Stimulated activated CD4-positive, alpha-beta T cell treated with anti-CD3 and anti-CD28 coated beads, TNF-alpha, amount 100 ng/mL, for 1 hour (primary cell): Measurements from ENCODE around the gene ROBO1.
"Not testable (repeated sequence)": the region's sequence is repeated elsewhere in the genome, so short reads cannot be mapped to it uniquely, and the experiment has no call there.

ENCODE experiments used
- DNase-seq, 3 donors: peaks; one replicate each; pipeline ENCODE4 v3.0.0-alpha.2; 2020; ENCODE audit warnings: low read depth in 3 of 3, low spot score in 1 of 3

Gene ROBO1

DNA sequence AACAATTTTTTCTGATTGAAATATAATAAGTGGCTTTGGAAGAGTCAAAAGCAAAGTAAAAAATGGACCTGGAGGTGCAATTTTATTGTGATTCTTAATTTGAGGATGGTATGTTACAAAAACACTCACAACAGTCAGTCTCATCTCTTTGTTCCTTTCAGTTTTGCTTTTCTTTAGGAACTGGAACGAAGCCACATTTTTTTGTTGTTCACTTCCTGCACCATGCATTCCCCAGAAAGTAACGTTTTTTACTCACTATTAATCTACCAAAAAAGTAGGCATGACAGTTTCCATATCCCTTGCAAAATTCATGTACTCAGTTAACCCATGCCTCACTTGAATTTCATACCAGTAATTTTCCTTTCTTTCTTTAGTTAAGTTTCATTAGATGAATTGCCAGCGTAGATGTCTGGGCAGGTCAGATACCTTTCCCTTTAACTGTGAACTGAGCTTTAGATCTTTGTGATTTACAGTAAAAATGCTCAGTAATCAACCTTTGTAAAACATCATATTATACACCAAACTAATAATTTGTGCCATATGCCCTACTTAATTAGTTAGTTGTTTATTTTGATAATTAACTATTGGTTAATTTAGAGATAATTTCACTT lies 384.3 kb downstream of the ROBO1 start:
- no peak for DNase-seq

DNA sequence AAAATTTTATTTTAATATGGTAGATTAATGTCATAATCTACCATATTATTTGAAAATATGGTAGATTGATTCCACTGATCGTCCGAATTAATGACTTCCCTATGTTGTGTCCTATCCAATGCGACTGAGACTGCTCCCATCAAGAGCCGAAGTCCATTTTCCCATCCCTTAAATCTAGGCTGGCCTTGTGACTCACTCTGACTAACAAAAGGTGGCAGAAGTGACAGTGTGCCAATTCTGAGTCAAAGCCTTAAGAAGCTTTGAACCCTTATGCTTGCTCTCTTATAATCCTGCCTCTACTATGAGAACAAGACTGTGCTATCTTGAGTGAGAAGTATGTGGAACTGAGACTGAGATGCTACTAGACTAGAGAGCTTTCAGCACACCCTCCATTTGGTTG lies 387.2 kb downstream of the ROBO1 start:
- no peak for DNase-seq

DNA sequence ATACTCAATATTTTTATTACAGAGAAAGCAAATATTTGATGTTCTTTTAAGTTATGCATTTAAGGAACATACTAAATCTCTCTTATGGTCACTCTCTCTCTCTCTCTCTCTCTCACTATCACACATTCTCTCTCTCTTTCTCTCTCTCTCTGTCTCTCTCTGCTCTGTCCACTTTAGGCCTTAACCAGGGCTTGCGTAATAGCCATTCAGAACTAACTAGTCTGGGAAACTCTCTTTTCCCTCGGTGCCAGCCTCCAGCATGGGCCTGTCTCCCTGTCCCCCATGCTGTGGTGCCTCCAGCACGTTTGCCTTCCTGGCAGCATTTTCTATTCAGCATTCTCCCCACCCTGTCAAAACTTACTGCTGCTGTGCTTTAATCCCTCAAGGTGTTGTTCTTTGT lies 389.7 kb downstream of the ROBO1 start:
- no peak for DNase-seq

DNA sequence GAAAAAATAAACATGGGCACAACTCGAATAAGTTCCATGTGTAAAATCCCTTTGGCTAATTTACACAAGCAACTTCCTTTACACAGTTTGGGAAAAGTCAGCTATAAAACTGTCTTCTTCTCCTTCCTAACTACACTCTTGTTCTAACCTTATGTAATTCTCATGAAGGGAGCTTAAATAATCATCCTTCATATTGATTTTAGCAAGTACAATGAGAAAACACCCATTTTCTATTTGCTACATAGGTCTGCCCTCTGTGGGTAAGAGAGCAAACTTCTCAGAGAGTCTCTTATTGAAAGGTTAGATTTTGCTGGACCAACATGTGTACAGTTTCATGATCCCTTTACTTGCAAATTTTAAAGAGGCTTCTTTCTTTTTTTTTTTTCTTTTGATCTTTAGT lies 398.5 kb downstream of the ROBO1 start:
- DNase-seq = no peak

DNA sequence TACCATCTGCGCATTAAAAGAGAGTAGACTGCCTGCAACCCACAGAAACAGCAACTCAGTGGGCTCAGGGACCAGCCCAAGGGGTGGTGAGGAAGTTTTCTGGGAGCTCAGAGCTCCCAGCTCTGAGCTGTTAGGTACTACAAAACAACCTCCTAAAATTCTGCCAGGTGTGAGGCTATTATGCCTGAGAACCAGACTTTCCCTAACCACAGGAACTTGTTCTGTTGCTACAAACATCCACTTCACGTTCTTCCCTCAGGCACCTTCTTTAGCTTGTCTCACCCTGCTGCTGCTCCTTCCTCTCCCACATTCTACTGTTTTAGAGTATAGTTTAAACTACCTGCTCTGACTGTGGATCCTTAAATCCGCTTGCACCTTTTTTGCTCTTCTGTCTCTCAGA lies 399.4 kb downstream of the ROBO1 start:
- DNase-seq = no peak

DNA sequence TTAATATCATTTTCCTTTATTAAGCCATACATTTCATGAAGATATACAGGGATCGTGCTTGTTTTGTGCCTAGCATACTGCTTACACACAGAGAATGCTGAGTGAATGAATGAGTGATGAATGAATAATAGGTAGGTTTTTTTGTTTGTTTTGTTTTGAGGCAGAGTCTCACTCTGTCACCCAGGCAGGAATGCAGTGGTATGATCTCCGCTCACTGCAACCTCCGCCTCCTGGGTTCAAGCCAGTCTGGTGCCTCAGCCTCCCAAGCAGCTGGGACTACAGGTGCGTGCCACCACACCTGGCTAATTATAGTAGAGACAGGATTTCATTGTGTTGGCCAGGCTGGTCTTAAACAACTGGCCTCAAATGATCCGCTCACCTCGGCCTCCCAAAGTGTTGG lies 400.0 kb downstream of the ROBO1 start:
- DNase-seq = no peak

DNA sequence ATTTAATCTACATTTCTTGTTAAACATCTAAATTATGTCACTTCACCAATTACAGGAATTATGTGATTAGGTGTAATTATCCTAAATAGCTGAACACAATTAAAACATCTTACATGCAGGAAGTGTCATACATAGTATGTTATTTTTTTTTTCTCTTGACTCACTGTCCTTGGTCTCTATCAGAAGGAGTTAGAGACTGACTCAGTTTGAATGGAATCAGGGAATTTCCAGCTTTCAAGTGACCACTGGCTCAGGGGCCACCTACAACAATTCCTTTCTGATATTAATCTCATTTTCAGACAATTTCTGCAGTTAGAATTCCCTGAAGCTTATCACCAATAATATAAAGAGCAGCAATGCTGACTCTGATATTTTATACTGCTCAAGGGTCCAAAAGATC lies 400.7 kb downstream of the ROBO1 start:
- DNase-seq = no peak

DNA sequence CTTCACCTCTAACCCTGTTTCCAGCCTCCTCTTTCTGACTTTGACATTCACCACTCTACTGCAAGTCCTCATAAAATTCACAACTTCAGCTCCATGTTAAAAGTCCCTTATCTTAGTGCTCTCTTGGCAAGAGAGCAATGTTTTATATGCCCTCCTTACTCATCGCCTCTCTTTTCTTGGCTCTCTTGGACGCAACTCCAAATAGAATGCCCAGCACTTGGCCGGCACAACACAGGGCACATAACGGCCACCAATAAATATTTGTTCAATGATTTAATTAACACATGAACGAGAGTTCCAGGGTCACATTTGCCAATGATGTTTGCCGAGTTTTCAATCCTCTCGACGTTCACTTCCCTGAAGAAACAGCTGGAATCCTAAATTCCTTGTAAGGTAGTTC lies 401.4 kb downstream of the ROBO1 start:
- no peak for DNase-seq

DNA sequence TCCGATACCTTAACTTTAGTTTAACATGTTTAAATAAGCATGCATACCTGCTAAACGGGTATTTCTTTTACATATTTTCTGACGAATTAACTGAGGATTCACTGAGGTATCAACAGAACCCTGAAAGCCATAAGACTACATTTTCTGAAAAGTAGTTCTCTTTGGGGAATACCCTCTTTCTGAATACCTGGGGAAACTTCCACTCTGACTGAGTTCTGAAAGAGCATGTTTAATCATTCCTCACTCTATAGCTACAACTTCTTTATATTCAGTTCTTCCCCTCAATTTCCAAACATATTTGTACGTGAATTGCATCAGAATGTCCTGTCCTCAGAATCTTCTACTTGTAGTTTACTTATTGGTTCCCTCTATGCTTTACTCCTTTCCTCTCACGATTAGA lies 403.0 kb downstream of the ROBO1 start:
- DNase-seq = no peak

DNA sequence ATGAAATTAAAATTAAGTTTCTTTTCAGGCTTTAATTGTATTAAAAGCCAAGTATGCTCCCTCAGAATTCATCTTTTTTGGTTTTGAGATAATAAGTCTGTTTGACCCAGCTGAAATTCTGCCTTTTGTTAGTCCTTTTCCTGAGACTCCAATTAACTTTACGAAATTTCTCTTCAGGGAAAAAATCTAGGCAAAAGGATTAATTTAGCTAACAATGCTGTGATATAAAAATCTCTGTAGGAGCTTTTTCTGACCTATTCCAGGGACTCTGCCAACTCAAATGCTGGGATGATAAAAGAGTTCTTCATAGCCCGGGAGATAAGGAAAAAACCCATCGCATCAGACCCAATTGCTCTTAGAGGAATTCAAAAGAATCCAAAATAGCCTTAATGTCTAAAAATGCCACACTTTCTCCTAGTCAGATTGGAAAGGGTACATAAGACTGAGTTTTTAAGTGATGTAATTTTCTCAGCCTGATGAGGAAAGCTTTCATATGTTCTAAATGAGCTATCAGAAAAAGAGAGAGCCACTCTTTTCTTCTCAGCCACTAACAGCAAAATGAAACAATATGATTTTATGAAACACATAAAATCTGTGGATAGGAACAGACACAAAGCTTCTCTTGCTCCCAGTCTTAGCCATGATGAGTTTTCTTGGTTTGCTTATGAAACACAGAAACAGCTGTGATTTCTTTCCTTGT lies 405.1 kb downstream of the ROBO1 start:
- DNase-seq = no peak

DNA sequence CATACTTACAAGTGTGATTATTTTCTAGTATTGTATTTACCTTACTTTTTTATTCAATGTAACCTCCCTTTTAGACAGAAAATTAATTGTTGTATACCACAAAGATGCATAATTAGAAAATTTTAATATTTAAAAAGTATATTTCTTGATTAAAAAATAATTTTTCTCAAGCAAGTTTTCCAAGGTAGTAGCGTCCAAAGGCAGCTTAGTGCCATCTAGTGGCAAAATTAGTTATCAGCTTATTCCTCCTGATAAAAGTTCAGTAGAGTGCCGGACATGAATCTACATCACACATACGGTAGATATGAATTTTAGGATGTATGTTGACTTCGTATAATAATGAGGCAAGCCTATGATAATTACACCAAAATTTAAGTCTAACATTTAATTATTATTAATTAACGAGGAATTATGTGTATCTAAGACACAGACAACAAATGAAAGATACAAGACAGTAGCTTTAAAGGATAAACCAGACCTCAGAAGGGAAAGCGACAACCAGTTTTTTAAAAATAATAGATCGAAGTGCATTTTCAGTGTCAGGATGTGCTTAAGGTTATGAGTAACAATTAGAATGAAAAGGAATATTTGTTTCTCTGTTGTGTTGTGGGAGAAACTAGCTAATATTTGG lies 405.9 kb downstream of the ROBO1 start:
- no peak for DNase-seq

DNA sequence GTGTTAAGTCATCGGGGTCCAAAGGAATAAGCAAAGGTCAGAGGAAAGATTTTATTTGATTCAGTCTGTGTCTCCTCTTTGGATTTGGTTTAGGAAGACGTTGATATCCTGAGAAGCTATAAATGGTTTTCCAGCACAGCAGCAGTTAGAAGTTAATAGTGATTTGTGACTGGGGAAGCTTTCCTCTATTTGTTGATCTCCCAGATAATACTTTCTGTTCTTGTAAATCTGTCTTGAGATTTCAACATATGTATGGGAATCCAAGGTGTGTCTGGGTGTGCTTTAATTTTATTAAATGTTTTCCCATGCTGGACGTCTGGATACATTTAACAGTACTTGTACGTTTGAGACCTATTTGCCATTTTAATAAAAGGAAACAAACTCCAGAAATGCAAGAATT lies 409.5 kb downstream of the ROBO1 start:
- DNase-seq = no peak

DNA sequence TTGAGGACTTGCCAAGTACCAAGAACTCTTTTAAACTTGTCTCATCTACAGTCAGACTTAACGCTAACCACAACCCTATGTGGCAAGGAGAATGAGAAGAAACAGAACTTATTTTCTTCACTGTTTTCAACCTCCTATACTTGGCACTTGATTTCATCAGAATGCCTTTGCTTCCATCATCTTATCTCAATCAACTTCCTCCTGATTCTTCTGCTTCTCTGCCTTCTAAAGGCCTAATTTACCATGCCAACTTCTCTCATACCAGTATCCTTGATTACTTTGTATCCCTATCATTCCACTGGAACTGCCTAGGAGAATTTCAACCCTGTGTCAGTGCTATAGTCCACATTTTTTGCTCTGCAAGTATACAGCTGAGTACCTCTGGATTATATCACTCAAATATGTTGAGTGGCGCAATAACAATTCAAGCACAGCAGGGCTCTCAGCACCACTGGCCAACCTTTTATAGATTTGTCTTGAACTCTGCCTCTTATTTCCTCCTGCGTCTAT lies 413.6 kb downstream of the ROBO1 start:
- no peak for DNase-seq

DNA sequence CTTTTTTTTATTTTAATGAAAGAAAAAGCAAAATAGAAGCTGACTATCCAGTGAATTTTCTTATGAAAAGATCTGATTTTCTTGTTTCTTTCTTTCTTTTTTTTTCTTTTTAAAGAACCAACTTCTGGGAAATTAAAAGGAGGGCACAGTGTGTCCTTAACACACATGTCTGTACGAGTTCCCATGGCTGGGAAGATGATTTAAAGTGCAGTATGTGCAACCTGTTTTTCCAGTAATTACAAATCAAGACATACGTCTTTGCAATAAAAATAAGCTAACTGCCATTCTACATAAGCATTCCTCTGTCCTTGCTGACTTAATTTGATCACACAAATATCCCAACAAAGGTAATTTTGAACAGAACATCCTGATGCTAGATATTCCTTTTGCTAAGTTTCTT lies 416.1 kb downstream of the ROBO1 start:
- no peak for DNase-seq

DNA sequence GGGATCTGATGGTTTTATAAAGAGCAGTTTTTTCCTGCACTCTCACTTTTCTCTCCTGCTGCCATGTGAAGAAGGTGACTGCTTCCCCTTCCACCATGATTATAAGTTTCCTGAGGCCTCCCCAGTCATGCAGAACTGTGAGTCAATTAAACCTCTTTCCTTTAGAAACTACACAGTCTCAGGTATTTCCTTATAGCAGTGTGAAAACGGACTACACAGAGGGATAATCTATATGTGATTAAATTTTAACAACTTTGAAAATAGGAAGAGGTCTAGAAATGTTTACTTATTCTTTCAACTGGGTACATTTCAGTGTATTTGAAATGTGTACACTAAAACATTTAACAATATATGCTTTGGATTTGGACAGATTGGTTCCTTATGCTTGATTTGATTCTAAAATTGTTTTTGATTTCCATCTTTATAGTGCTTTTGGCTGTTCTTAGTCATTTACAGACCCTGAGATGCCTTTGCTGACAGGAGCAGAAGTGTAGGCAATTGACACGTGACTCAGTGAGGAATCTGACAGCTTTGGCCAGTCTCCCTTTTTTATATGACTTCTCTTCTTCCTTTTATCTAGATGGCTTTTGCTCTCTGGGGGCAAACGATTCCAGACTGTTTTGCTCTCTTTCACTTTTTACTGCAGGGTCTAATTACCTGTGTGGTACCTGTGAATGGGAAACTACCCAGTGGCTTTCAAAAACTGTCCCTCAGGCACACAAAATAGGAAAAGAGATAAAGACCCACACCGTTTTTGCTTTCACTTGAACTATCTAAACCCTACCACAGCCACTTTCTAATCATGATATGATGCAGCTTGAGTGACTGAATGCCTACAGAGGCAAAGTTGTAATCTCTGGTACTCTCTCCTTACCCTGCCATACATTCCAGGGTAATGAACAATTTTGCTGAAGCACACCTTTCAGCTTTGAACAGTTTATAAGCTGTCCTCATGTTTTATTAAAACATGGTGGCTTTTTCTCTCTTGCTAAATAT lies 422.6 kb downstream of the ROBO1 start:
- no peak for DNase-seq

DNA sequence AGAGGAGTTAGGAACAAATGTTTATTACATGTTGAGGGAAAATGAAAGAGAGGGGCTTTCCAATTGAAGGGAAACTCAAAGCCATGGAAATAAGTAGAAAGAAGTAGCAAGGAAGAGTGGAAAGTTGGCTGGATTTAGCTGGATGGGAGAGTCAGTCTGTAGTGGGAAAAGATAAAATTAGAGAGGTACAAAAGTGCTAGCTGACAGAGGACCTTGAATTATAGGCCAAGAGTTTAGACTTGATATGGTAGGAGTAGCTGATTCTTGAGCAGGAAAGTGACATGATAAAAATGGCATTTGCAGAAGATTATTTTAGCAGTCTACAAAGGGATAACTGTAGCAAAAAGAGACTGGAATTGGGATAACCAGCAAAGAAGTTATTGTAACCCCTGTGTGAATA lies 425.8 kb downstream of the ROBO1 start:
- DNase-seq = no peak

DNA sequence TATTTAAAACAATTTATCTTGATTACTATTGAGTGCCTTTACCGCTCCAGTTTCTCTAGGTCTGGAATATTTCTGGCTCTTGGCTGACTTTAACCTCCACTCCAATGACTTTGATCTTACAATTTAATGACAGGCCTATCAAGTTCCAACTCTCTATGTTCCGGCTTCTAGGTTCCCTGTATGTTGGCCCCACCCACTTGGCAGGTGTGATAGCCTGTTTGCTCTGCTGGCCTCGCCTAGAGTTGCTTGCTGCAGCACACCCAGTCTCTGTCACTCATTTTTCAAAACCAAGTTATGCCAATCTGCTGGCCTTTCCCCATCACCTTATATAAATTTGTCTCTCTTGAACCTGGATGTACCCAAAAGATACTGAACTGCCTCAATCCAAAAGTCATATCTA lies 428.0 kb downstream of the ROBO1 start:
- DNase-seq = no peak

DNA sequence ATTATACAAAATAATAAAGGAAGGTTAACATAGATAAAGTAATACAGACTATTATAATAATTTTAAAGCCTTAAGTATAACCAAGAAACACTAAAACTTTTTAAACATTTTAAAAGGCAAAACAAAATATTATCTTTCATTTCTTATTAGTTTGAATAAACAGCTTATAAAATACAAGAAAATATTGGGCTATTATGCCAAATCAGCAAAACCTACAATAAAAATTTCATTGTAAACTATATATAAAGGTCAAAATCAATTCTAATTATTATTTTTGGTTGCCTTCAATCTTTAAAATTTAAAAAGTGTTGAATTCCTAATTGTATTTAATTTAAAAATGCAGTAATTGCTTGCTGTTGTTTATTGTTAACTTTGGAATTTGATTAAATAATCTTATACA lies 430.0 kb downstream of the ROBO1 start:
- no peak for DNase-seq

DNA sequence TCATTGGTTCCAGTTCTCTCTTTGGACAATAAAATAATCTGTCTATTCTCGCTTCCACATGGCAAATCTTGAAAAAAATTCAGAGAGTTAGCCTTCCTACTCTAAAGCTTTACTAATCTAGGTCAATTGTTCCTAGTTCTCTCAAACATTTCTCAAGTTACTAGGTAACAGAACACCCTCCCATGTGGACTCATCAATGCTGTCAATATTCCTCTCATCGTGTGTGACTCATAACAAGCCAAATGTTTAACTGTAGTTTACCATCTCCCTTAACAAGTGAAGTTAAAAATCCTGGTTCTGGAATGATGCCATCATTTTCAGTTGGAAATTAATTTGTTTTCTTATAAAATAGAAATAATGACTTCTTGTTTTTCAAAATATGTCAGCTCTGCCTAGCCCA lies 438.6 kb downstream of the ROBO1 start:
- DNase-seq = no peak

DNA sequence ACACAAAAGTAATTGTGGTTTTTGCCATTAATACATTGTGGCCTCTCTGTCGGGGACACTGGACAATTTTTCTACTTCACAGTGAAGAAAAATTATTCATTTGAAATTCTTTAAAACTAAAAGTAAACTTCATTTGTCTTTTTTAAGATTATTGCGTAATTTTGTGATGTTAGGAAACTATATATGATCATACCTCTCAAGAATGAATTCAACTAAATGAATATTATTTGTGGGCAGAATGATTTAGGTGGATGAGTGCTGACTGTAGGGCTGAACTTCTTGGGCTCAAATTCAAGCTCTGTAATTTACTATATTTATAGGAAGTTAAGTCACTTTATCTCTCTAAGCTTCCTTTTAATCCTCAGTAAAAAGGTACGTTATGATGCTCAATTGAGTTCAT lies 441.2 kb downstream of the ROBO1 start:
- no peak for DNase-seq

DNA sequence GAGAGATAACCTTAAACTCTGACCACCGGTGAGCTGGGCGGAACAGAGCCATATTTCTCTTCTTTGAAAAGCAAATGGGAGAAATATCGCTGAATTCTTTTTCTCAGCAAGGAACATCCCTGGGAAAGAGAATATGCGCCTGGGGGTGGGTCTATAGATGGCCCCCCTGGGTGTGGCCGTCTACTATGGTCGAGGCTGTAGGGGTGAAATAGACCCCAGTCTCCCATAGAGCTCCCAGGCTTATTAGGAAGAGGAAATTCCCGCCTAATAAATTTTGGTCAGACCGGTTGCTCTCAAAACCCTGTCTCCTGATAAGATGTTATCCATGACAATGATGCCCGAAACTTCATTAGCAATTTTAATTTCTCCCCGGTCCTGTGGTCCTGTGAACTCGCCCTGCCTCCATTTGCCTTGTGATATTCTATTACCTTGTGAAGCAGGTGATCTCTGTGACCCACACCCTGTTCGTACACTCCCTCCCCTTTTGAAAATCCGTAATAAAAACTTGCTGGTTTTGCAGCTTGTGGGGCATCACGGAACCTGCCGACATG lies 441.9 kb downstream of the ROBO1 start:
- not testable (repeated sequence) for DNase-seq
